ENCODE measurements around the gene SAPCD2. TPM values are rescaled to one million over a fixed set of nuclear protein-coding genes. Genes with fewer than 3 reads are reported as not detected.

Gene SAPCD2
- total RNA-seq, 1 experiment from 2014 or later, result 29.8 TPM

- H3K4me1 ChIP-seq (ENCODE audit: insufficient read depth, low read length), result no peaks in the 10 kb centered on the region
- no peak overlapping the region for H3K23ac ChIP-seq (ENCODE audit: insufficient read length, low read depth, low read length)
- H2AFZ ChIP-seq (ENCODE audit: low read length), result no peak overlapping the region
- peaks cover 30% of the 10 kb centered on the region for H3K27me3 Mint-ChIP-seq (ENCODE audit: low read depth)
- TF ChIP-seq CTCF (conservative IDR thresholded peaks at IDR 0.05), result no peak; the same call in 2 of the 3 replicates
- no peak overlapping the region for H4K91ac ChIP-seq (ENCODE audit: insufficient read length, low read depth, low read length)
- H3K23me2 ChIP-seq (ENCODE audit: insufficient read length, low read depth, low read length, poor library complexity, severe bottlenecking), result peaks cover 9% of the 10 kb centered on the region
- DNase-seq, result peak; percentile 55
- H3K4me3 Mint-ChIP-seq, result peak overlapping the region; percentile 45 to 74
- no peak overlapping the region for H2BK120ac ChIP-seq (ENCODE audit: low read depth, low read length, poor library complexity, severe bottlenecking)
- H3K27ac Mint-ChIP-seq, result no peak overlapping the region
- H3T11ph ChIP-seq (ENCODE audit: low read length), result no peak overlapping the region
- H3K36me3 Mint-ChIP-seq (ENCODE audit: insufficient read depth in 1 of 3, low read depth in 3 of 3), result no peaks in the 10 kb centered on the region
- no CpG with 5 or more reads among the region's 98 CpGs for WGBS (ENCODE audit: extremely low coverage, insufficient read length, low lambda C conversion rate)
- no peaks in the 10 kb centered on the region for H3K9me3 Mint-ChIP-seq
- no peaks in the 10 kb centered on the region for H3K79me2 ChIP-seq (ENCODE audit: insufficient read depth, low read length)
- no peak overlapping the region for H2BK20ac ChIP-seq (ENCODE audit: low read depth, low read length, poor library complexity, severe bottlenecking)
- no peaks in the 10 kb centered on the region for H3K9me3 ChIP-seq (ENCODE audit: control insufficient read depth, low read depth, low read length)
- H2BK15ac ChIP-seq (ENCODE audit: low read depth, low read length), result no peak overlapping the region
- H4K20me1 ChIP-seq (ENCODE audit: control insufficient read depth, insufficient read depth, insufficient read length), result peaks cover 2% of the 10 kb centered on the region
- H3K4me2 ChIP-seq (ENCODE audit: insufficient read depth, insufficient read length, low read length), result peak overlapping the region; percentile 36
- no peak overlapping the region for H3K4ac ChIP-seq (ENCODE audit: low read depth, low read length)
- H4K5ac ChIP-seq (ENCODE audit: insufficient read length, low read depth, low read length), result no peak overlapping the region
- no peaks in the 10 kb centered on the region for H3K79me1 ChIP-seq (ENCODE audit: insufficient read depth, low read depth, low read length, poor library complexity, severe bottlenecking)
- H2BK5ac ChIP-seq (ENCODE audit: insufficient read length, low read length), result no peak overlapping the region
- H3K14ac ChIP-seq (ENCODE audit: insufficient read depth, low read length), result no peak overlapping the region
- H3K4me1 Mint-ChIP-seq, result peaks cover 0 to 8% of the 10 kb centered on the region in 2 experiments; a peak in 2 of 4 replicates
- H3K18ac ChIP-seq (ENCODE audit: insufficient read length, low read depth, low read length), result no peak overlapping the region
- no peak overlapping the region for H3K9ac ChIP-seq (ENCODE audit: extremely low read depth, insufficient read length, low read length)
- no peak overlapping the region for H3K27ac ChIP-seq (ENCODE audit: insufficient read length, low read depth, low read length)
- no peaks in the 10 kb centered on the region for H3K27me3 ChIP-seq (ENCODE audit: insufficient read depth, low read length)
- no peak overlapping the region for H2AK5ac ChIP-seq (ENCODE audit: insufficient read length, low read length)
- H4K8ac ChIP-seq (replicated peaks; ENCODE audit: insufficient read length, low read depth, low read length), result no peak overlapping the region
- no peak overlapping the region for H3K56ac ChIP-seq (ENCODE audit: insufficient read length, low read depth, low read length)
- no peak overlapping the region for H2BK12ac ChIP-seq (ENCODE audit: insufficient read length, low read depth, low read length)
Measured at GRCh38 chr9:137028263-137029057, 41.9 kb downstream of the SAPCD2 start.

Data from H9 (cell line).